ENCODE measurements around the gene CSF3R. TPM values are rescaled to one million over a fixed set of nuclear protein-coding genes. Genes with fewer than 3 reads are reported as not detected.

The CSF3R gene
- total RNA-seq, 3 donors from 2014 or later (not counting 1 experiment from before 2014, with no cell fraction given) = 5.7 to 74.9 (median 11.7) TPM

DNA sequence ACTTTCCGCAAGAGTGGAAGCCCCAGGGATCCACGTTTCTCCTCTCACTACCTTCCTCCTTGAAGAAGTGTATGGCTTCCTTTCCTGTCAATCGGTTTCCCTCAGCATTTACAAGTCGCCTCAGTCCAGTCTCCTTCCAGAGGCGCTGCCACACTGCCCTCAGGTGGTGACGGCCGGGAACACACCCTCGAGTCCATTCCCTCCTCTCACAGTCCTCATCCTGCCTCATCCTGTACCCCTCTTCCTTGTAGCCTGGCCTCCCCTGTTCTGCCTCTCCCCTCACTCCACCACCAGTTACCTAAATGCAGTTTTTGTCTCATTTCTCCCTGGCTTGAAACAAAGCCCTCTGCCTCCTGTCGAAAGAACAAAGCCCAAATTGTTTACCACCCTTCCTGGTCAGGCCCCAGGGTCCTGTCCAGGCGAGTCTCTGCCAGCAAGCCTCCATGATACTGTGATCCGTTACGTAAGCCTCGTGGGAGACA is 61.8 kb downstream of the CSF3R start:
- ATAC-seq = peak; percentile 97 to 100 (median 100)
- Mint-ChIP-seq H3K9me3 (no peaks in the 10 kb centered on the region), H3K27me3 (ENCODE audit: low read depth in 2 of 2) (no peaks in the 10 kb centered on the region), H3K36me3 (no peaks in the 10 kb centered on the region), H3K27ac (peak overlapping the region in 1 of 2 donors; percentile 70), H3K4me1 (peaks cover 11 to 13% of the 10 kb centered on the region in 2 donors), H3K4me3 (no peak overlapping the region)
- H3K9me3 ChIP-seq (ENCODE audit: control insufficient read depth, insufficient read depth, low read length) = no peaks in the 10 kb centered on the region
- peaks cover 5% of the 10 kb centered on the region for H3K4me1 ChIP-seq (ENCODE audit: control insufficient read depth, insufficient read depth, low read length)
- H3K27ac ChIP-seq (ENCODE audit: low read length) = no peak overlapping the region
- intact Hi-C loops (cut with micrococcal nuclease) = loop anchor here (1.0 to 2.0 kb wide), 2 partner anchors 79 to 322 kb away; no protein-coding TSS in a partner anchor
- H3K27me3 ChIP-seq (ENCODE audit: control insufficient read depth, insufficient read depth, low read length) = no peaks in the 10 kb centered on the region
- H3K4me3 ChIP-seq (ENCODE audit: low read length) = no peak overlapping the region
- WGBS (ENCODE audit: insufficient coverage) = 25% methylated on average over 13 of the region's 13 CpGs
- DNase-seq = peak; percentile 85 to 93
- TF ChIP-seq, protein P1, sequence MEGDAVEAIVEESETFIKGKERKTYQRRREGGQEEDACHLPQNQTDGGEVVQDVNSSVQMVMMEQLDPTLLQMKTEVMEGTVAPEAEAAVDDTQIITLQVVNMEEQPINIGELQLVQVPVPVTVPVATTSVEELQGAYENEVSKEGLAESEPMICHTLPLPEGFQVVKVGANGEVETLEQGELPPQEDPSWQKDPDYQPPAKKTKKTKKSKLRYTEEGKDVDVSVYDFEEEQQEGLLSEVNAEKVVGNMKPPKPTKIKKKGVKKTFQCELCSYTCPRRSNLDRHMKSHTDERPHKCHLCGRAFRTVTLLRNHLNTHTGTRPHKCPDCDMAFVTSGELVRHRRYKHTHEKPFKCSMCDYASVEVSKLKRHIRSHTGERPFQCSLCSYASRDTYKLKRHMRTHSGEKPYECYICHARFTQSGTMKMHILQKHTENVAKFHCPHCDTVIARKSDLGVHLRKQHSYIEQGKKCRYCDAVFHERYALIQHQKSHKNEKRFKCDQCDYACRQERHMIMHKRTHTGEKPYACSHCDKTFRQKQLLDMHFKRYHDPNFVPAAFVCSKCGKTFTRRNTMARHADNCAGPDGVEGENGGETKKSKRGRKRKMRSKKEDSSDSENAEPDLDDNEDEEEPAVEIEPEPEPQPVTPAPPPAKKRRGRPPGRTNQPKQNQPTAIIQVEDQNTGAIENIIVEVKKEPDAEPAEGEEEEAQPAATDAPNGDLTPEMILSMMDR (IDR thresholded peaks at IDR 0.05) = peak; percentile 86
- H3K36me3 ChIP-seq (ENCODE audit: control insufficient read depth, insufficient read depth, low read length) = no peaks in the 10 kb centered on the region

DNA sequence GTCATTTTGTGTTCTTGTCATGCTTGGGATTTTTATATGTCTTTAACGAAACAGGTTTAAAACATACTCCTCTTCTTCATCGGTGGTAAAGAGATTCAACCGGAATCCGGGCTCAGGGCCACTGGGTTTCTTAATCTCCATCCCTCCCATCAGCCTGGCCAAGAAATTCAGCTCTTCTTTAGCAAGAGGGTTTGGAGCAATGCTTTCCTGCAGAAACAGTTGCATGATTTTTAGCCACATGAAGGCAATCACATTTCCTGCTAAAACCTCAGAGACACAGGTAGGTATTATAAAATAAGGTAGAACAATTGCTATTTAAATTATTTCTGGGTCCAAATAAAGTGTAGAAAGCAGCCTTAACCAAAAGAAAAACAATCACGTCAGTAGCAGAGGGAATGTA is 62.3 kb downstream of the CSF3R start:
- Mint-ChIP-seq H3K27me3 (ENCODE audit: low read depth in 2 of 2) (no peaks in the 10 kb centered on the region), H3K4me1 (peaks cover 11 to 13% of the 10 kb centered on the region in 2 donors), H3K36me3 (no peaks in the 10 kb centered on the region), H3K4me3 (no peak overlapping the region), H3K27ac (no peak overlapping the region), H3K9me3 (no peaks in the 10 kb centered on the region)
- 63% methylated on average over 5 of the region's 5 CpGs for WGBS (ENCODE audit: insufficient coverage)
- H3K27me3 ChIP-seq (ENCODE audit: control insufficient read depth, insufficient read depth, low read length) = no peaks in the 10 kb centered on the region
- ATAC-seq (no peak), DNase-seq (no peak)
- intact Hi-C loops (cut with micrococcal nuclease) = loop anchor here (1.0 to 2.0 kb wide), 2 partner anchors 78 to 322 kb away; no protein-coding TSS in a partner anchor
- H3K9me3 ChIP-seq (ENCODE audit: control insufficient read depth, insufficient read depth, low read length) = no peaks in the 10 kb centered on the region
- no peak overlapping the region for H3K27ac ChIP-seq (ENCODE audit: low read length)
- H3K36me3 ChIP-seq (ENCODE audit: control insufficient read depth, insufficient read depth, low read length) = no peaks in the 10 kb centered on the region
- H3K4me1 ChIP-seq (ENCODE audit: control insufficient read depth, insufficient read depth, low read length) = peaks cover 5% of the 10 kb centered on the region
- H3K4me3 ChIP-seq (ENCODE audit: low read length) = no peak overlapping the region
- TF ChIP-seq, protein P1 (IDR thresholded peaks at IDR 0.05) = no peak

DNA sequence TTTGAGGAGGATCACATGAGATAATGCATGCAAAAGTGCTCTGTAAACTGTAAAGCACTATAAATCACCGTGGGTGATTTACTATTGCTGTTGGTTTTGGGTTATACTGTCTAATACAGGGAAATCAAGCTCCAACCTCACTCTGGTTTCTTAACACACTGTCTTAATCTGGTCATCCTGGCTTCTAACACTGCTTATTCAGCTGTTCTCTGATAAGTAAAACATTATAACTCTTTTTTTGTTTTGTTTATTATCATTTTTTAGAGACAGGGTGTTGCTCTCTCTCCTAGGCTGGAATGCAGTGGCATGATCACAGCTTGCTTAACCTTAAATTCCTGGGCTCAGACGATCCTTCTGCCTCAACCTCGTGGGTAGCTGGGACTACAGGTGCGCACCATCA is 63.1 kb downstream of the CSF3R start:
- Histone ChIP-seq H3K36me3 (ENCODE audit: control insufficient read depth, insufficient read depth, low read length) (no peaks in the 10 kb centered on the region), H3K4me1 (ENCODE audit: control insufficient read depth, insufficient read depth, low read length) (peaks cover 5% of the 10 kb centered on the region), H3K9me3 (ENCODE audit: control insufficient read depth, insufficient read depth, low read length) (no peaks in the 10 kb centered on the region), H3K4me3 (ENCODE audit: low read length) (no peak overlapping the region), H3K27ac (ENCODE audit: low read length) (no peak overlapping the region), H3K27me3 (ENCODE audit: control insufficient read depth, insufficient read depth, low read length) (no peaks in the 10 kb centered on the region)
- WGBS (ENCODE audit: insufficient coverage) = 96% methylated on average over 4 of the region's 4 CpGs
- Mint-ChIP-seq H3K27ac (no peak overlapping the region), H3K27me3 (ENCODE audit: low read depth in 2 of 2) (no peaks in the 10 kb centered on the region), H3K9me3 (no peaks in the 10 kb centered on the region), H3K4me3 (no peak overlapping the region), H3K36me3 (no peaks in the 10 kb centered on the region), H3K4me1 (peaks cover 11 to 13% of the 10 kb centered on the region in 2 donors)
- no peak for DNase-seq
- intact Hi-C loops (cut with micrococcal nuclease) = no loop called here
- TF ChIP-seq, protein P1 (IDR thresholded peaks at IDR 0.05) = no peak
- no peak for ATAC-seq

DNA sequence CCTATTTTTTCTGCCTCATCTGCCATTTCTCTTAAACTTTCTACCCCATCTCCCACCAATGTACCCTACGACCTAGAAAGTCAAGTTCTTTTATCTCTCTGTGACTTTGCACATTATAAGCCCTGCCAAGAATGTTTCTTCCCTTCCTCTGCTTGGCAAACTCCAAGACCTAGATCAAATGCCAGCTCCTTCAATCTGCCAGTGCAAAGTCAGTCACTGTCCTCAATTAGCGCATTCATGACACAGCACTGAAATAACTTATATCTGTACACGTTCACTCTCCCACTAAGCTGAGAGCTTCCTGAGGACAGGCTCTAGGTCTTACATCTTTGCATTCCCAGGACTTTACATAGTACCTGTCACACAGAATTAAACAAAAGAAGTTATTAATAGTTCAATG is 63.6 kb downstream of the CSF3R start:
- no peak for DNase-seq
- Histone ChIP-seq H3K27ac (ENCODE audit: low read length) (no peak overlapping the region), H3K9me3 (ENCODE audit: control insufficient read depth, insufficient read depth, low read length) (no peaks in the 10 kb centered on the region), H3K27me3 (ENCODE audit: control insufficient read depth, insufficient read depth, low read length) (no peaks in the 10 kb centered on the region), H3K36me3 (ENCODE audit: control insufficient read depth, insufficient read depth, low read length) (no peaks in the 10 kb centered on the region), H3K4me3 (ENCODE audit: low read length) (no peak overlapping the region), H3K4me1 (ENCODE audit: control insufficient read depth, insufficient read depth, low read length) (peaks cover 5% of the 10 kb centered on the region)
- H3K27ac Mint-ChIP-seq = no peak overlapping the region
- H3K4me1 Mint-ChIP-seq = peaks cover 11 to 13% of the 10 kb centered on the region in 2 donors
- no peak for ATAC-seq
- TF ChIP-seq, protein P1 (IDR thresholded peaks at IDR 0.05) = no peak
- no peak overlapping the region for H3K4me3 Mint-ChIP-seq
- H3K9me3 Mint-ChIP-seq = no peaks in the 10 kb centered on the region
- intact Hi-C loops (cut with micrococcal nuclease) = no loop called here
- no peaks in the 10 kb centered on the region for H3K27me3 Mint-ChIP-seq (ENCODE audit: low read depth in 2 of 2)
- H3K36me3 Mint-ChIP-seq = no peaks in the 10 kb centered on the region
- 85% methylated on average over 3 of the region's 3 CpGs for WGBS (ENCODE audit: insufficient coverage)
